OCI-LY7 (cell line): Measurements from ENCODE around the gene OGFR.

Experiments
- EZH2phosphoT487 ChIP-seq: fragments of 200-600 bp; sonication (generic); IDR thresholded peaks from 2 replicates; pipeline ENCODE4 v1.6.1; 2018; ENCODE audit warnings: low read depth, borderline replicate concordance, mild to moderate bottlenecking, mixed run types, antibody characterized with exemption, low read length, moderate library complexity, mixed read lengths
- TF ChIP-seq, protein P1 (sequence below): fragments of 200-600 bp; sonication (generic); conservative IDR thresholded peaks from 2 replicates; pipeline ENCODE4 v1.5.1; 2014; ENCODE audit warnings: mild to moderate bottlenecking, antibody characterized with exemption, low read length, moderate library complexity, mixed read lengths

- TF ChIP-seq, protein P1, sequence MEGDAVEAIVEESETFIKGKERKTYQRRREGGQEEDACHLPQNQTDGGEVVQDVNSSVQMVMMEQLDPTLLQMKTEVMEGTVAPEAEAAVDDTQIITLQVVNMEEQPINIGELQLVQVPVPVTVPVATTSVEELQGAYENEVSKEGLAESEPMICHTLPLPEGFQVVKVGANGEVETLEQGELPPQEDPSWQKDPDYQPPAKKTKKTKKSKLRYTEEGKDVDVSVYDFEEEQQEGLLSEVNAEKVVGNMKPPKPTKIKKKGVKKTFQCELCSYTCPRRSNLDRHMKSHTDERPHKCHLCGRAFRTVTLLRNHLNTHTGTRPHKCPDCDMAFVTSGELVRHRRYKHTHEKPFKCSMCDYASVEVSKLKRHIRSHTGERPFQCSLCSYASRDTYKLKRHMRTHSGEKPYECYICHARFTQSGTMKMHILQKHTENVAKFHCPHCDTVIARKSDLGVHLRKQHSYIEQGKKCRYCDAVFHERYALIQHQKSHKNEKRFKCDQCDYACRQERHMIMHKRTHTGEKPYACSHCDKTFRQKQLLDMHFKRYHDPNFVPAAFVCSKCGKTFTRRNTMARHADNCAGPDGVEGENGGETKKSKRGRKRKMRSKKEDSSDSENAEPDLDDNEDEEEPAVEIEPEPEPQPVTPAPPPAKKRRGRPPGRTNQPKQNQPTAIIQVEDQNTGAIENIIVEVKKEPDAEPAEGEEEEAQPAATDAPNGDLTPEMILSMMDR: no peak
- TF ChIP-seq EZH2phosphoT487: no peak
These were observed 29.9 kb upstream of the OGFR start for GRCh38 chr20:62774762-62775161.
